GM23338 (cell line): ENCODE results near the gene ERLEC1. TPM values are rescaled to one million over a fixed set of nuclear protein-coding genes. Genes with fewer than 3 reads are reported as not detected.

Experiments
- ATAC-seq: fragments of 200-7000 bp; cut with Tn5 transposase; 3 replicates; pipeline ENCODE4 v1.9.1; 2020
- DNase-seq: peaks from one replicate; pipeline ENCODE4 v3.0.0-alpha.2; 2015; ENCODE audit warnings: low spot score
- H2AFZ ChIP-seq: fragments of 200-600 bp; sonication (generic); 2 replicates; pipeline ENCODE4 v1.8.0; 2016; ENCODE audit warnings: antibody characterized with exemption, mild to moderate bottlenecking, moderate library complexity
- H3F3A ChIP-seq: fragments of 200-600 bp; sonication (generic); replicated peaks from 2 replicates; pipeline ENCODE4 v1.8.0; 2017; ENCODE audit warnings: antibody characterized with exemption, mixed run types, low read depth
- H3K27ac ChIP-seq: fragments of 200-600 bp; sonication (generic); 2 replicates; pipeline ENCODE4 v1.6.1; 2016; ENCODE audit warnings: low read depth
- H3K27me3 ChIP-seq: fragments of 200-600 bp; sonication (generic); 2 replicates; pipeline ENCODE4 v1.8.0; 2016; ENCODE audit warnings: mild to moderate bottlenecking, mixed run types, moderate library complexity; ENCODE audit not compliant: insufficient read depth
- H3K36me3 ChIP-seq: fragments of 200-600 bp; sonication (generic); 2 replicates; pipeline ENCODE4 v1.8.0; 2016; ENCODE audit warnings: mild to moderate bottlenecking; ENCODE audit not compliant: insufficient read depth
- H3K4me1 ChIP-seq: fragments of 200-600 bp; sonication (generic); 2 replicates; pipeline ENCODE4 v1.8.0; 2016; ENCODE audit warnings: mild to moderate bottlenecking, moderate library complexity; ENCODE audit not compliant: insufficient read depth
- H3K4me2 ChIP-seq: fragments of 200-600 bp; sonication (generic); 2 replicates; pipeline ENCODE4 v1.7.1; 2017; ENCODE audit warnings: mixed run types
- H3K4me3 ChIP-seq: fragments of 200-600 bp; sonication (generic); 2 replicates; pipeline ENCODE4 v1.6.1; 2016; ENCODE audit warnings: mixed run types
- H3K79me2 ChIP-seq: fragments of 200-600 bp; sonication (generic); replicated peaks from 2 replicates; pipeline ENCODE4 v1.8.0; 2017; ENCODE audit warnings: mild to moderate bottlenecking; ENCODE audit not compliant: insufficient read depth
- H3K9me2 ChIP-seq: fragments of 200-600 bp; sonication (generic); 2 replicates; pipeline ENCODE4 v1.8.0; 2017; ENCODE audit not compliant: insufficient read depth
- H4K20me1 ChIP-seq: fragments of 200-600 bp; sonication (generic); replicated peaks from 2 replicates; pipeline ENCODE4 v1.8.0; 2017; ENCODE audit warnings: mild to moderate bottlenecking; ENCODE audit not compliant: insufficient read depth
- H3K27ac Mint-ChIP-seq: 2 replicates; pipeline ENCODE4 v1.8.0; 2020; ENCODE audit warnings: inconsistent platforms, mild to moderate bottlenecking, moderate library complexity, mixed read lengths
- H3K27me3 Mint-ChIP-seq: 3 replicates; pipeline ENCODE4 v1.8.0; 2022; ENCODE audit warnings: low read depth, mild to moderate bottlenecking, moderate library complexity, mixed read lengths, inconsistent platforms; ENCODE audit not compliant: insufficient read depth, poor library complexity
- H3K36me3 Mint-ChIP-seq: 3 replicates; pipeline ENCODE4 v1.8.0; 2021; ENCODE audit warnings: low read depth, mild to moderate bottlenecking, inconsistent platforms, moderate library complexity, mixed read lengths
- H3K4me1 Mint-ChIP-seq: 3 replicates; pipeline ENCODE4 v1.8.0; 2020; ENCODE audit warnings: mild to moderate bottlenecking, inconsistent platforms, mixed read lengths
- H3K4me3 Mint-ChIP-seq: 3 replicates; pipeline ENCODE4 v1.8.0; 2021; ENCODE audit warnings: moderate library complexity, mild to moderate bottlenecking, inconsistent platforms, mixed read lengths
- H3K9me3 Mint-ChIP-seq: 3 replicates; pipeline ENCODE4 v1.8.0; 2020; ENCODE audit warnings: moderate library complexity, mild to moderate bottlenecking, inconsistent platforms, mixed read lengths
- JUNB ChIP-seq: IDR thresholded peaks from one replicate; pipeline ENCODE4 v1.6.1; 2016; ENCODE audit warnings: antibody characterized with exemption; ENCODE audit not compliant: unreplicated experiment
- STAT1 ChIP-seq: IDR thresholded peaks from one replicate; pipeline ENCODE4 v1.6.1; 2016; ENCODE audit warnings: antibody characterized with exemption; ENCODE audit not compliant: unreplicated experiment
- polyA plus RNA-seq: library from polyadenylated mRNA; unstranded; fragments of >200 nt; fragmentation: Nextera tagmentation; extraction: Ambion mirVana; gene quantifications from 2 replicates; pipeline ENCODE4 v1.2.1, GENCODE V29; 2016
- total RNA-seq: library from RNA; depleted of rRNA; stranded (reverse); fragments of >200 nt; shearing (Covaris generic); gene quantifications from 2 replicates; pipeline ENCODE4 v1.2.3, GENCODE V29; 2014
- TF ChIP-seq, protein P1 (sequence below): IDR thresholded peaks from 2 replicates; pipeline ENCODE4 v1.6.1; 2016; ENCODE audit warnings: antibody characterized with exemption
- TF ChIP-seq, protein P2 (sequence below): fragments of 250-450 bp; sonication (Bioruptor Pico); IDR thresholded peaks from 2 replicates; pipeline ENCODE4 v1.5.0; 2020; ENCODE audit warnings: mild to moderate bottlenecking, moderate library complexity

Gene ERLEC1
- total and polyA plus RNA-seq, 2 experiments from 2014 or later, result 35.0 to 41.2 TPM

DNA sequence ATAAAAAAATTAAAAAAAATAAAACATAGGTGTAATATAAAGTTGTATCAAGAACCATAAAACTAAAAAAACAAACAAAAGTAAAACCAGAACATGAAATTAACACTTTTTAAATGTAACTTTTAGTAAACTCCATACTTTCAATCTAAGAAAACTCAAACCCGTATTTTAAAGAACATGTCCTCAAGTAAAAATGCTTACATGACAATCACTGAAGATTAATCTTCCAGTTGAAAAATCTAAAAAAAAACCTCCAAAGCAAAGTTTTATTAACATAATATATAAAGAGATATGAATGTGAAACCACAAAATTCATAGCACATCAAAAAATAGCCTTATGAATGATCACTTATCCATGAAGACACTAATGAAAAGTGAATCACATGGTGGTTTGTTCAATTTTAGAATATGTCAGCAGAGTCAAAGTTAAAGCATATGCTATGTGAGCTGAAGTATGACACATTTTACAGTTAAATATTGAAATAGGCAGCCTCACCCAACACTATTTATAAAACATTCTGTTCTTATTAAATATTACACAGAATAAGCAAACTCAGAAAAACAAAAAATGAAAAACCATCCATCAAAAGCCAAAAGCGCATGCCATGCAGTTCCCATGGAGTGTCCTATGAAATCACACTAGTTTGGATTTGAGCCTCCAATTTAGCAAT is 42.3 kb upstream of the ERLEC1 start (continued):
- TF ChIP-seq, protein P1, sequence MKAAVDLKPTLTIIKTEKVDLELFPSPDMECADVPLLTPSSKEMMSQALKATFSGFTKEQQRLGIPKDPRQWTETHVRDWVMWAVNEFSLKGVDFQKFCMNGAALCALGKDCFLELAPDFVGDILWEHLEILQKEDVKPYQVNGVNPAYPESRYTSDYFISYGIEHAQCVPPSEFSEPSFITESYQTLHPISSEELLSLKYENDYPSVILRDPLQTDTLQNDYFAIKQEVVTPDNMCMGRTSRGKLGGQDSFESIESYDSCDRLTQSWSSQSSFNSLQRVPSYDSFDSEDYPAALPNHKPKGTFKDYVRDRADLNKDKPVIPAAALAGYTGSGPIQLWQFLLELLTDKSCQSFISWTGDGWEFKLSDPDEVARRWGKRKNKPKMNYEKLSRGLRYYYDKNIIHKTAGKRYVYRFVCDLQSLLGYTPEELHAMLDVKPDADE, result no peak
- TF ChIP-seq JUNB, result no peak
- TF ChIP-seq, protein P2, sequence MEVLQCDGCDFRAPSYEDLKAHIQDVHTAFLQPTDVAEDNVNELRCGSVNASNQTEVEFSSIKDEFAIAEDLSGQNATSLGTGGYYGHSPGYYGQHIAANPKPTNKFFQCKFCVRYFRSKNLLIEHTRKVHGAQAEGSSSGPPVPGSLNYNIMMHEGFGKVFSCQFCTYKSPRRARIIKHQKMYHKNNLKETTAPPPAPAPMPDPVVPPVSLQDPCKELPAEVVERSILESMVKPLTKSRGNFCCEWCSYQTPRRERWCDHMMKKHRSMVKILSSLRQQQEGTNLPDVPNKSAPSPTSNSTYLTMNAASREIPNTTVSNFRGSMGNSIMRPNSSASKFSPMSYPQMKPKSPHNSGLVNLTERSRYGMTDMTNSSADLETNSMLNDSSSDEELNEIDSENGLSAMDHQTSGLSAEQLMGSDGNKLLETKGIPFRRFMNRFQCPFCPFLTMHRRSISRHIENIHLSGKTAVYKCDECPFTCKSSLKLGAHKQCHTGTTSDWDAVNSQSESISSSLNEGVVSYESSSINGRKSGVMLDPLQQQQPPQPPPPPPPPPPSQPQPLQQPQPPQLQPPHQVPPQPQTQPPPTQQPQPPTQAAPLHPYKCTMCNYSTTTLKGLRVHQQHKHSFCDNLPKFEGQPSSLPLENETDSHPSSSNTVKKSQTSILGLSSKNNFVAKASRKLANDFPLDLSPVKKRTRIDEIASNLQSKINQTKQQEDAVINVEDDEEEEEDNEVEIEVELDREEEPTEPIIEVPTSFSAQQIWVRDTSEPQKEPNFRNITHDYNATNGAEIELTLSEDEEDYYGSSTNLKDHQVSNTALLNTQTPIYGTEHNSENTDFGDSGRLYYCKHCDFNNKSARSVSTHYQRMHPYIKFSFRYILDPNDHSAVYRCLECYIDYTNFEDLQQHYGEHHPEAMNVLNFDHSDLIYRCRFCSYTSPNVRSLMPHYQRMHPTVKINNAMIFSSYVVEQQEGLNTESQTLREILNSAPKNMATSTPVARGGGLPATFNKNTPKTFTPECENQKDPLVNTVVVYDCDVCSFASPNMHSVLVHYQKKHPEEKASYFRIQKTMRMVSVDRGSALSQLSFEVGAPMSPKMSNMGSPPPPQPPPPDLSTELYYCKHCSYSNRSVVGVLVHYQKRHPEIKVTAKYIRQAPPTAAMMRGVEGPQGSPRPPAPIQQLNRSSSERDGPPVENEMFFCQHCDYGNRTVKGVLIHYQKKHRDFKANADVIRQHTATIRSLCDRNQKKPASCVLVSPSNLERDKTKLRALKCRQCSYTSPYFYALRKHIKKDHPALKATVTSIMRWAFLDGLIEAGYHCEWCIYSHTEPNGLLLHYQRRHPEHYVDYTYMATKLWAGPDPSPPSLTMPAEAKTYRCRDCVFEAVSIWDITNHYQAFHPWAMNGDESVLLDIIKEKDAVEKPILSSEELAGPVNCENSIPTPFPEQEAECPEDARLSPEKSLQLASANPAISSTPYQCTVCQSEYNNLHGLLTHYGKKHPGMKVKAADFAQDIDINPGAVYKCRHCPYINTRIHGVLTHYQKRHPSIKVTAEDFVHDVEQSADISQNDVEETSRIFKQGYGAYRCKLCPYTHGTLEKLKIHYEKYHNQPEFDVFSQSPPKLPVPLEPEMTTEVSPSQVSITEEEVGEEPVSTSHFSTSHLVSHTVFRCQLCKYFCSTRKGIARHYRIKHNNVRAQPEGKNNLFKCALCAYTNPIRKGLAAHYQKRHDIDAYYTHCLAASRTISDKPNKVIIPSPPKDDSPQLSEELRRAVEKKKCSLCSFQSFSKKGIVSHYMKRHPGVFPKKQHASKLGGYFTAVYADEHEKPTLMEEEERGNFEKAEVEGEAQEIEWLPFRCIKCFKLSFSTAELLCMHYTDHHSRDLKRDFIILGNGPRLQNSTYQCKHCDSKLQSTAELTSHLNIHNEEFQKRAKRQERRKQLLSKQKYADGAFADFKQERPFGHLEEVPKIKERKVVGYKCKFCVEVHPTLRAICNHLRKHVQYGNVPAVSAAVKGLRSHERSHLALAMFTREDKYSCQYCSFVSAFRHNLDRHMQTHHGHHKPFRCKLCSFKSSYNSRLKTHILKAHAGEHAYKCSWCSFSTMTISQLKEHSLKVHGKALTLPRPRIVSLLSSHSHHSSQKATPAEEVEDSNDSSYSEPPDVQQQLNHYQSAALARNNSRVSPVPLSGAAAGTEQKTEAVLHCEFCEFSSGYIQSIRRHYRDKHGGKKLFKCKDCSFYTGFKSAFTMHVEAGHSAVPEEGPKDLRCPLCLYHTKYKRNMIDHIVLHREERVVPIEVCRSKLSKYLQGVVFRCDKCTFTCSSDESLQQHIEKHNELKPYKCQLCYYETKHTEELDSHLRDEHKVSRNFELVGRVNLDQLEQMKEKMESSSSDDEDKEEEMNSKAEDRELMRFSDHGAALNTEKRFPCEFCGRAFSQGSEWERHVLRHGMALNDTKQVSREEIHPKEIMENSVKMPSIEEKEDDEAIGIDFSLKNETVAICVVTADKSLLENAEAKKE, result no peak

DNA sequence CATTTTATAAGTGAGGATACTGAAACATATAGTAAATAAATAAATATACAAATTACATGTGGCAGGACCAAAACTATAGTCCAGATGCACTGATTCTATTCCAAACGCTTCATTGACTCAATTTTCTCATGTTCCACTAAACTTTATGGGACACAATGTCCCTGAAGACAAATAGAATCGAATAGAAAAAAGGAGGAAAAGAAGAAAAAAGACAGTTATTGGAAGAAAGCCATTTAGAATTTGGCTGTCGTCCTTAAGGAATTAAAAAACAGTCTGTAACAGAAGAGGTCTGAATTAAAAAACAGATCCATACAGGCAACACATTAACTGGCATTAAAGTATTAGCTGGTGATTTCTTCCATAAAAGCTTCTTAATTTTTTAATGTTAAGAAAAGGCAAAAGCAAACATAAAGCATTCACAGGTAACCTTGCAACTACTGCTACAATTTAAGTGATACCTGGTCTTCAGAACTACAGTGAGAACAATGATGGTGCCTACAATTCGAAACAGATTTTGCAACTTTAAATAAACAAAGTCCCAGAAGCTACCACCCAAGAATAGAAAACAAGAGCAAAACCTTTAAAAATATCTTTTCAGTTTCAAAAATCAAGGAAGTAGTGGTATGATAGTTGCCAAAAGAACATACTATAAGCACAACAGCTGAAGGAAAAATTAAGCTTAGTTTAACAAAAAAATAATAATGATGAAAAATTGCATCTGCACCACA is 36.6 kb upstream of the ERLEC1 start:
- Mint-ChIP-seq H3K27me3 (peaks cover 2% of the 10 kb centered on the region), H3K4me1 (0 out of 3 replicates have a peak, but pooled peaks cover 5% of the 10 kb centered on the region), H3K4me3 (no peak overlapping the region), H3K9me3 (no peaks in the 10 kb centered on the region), H3K27ac (no peak overlapping the region), H3K36me3 (peaks cover 15% of the 10 kb centered on the region; the same call in 2 of the 3 replicates)
- Histone ChIP-seq H4K20me1 (no peaks in the 10 kb centered on the region), H3K27me3 (no peaks in the 10 kb centered on the region), H3K4me1 (no peaks in the 10 kb centered on the region), H3K9me2 (no peaks in the 10 kb centered on the region), H3F3A (no peaks in the 10 kb centered on the region), H3K4me3 (no peak overlapping the region), H2AFZ (no peak overlapping the region), H3K4me2 (no peak overlapping the region), H3K36me3 (no peaks in the 10 kb centered on the region), H3K27ac (no peak overlapping the region), H3K79me2 (no peaks in the 10 kb centered on the region)
- ATAC-seq (no peak), DNase-seq (no peak)
- TF ChIP-seq, protein P2, result no peak
- TF ChIP-seq STAT1, result no peak
- TF ChIP-seq, protein P1, result no peak
